OCI-LY7 (cell line): ENCODE results near the gene HSD3B2. TPM values are rescaled to one million over a fixed set of nuclear protein-coding genes. Genes with fewer than 3 reads are reported as not detected.

Experiments
- BruUV-seq: library from RNA; stranded (reverse); fragments of 400-500 nt; replicated peaks from 2 replicates; lab custom pipeline; 2021; lab: Mats Ljungman, UMichigan
- CTCF ChIA-PET: fragments of 300-600 bp; sonication (Branson Sonifier 250); formaldehyde crosslinking; loops from one replicate; lab custom pipeline; 2022; ENCODE audit warnings: antibody characterized with exemption; ENCODE audit not compliant: unreplicated experiment; lab: Charles Lee
- POLR2A ChIA-PET: fragments of 300-600 bp; sonication (Branson Sonifier 250); formaldehyde crosslinking; loops from one replicate; lab custom pipeline; 2022; ENCODE audit warnings: antibody characterized with exemption; lab: Charles Lee
- DNase-seq: peaks from one replicate; pipeline ENCODE4 v3.0.0-alpha.2; 2015; ENCODE audit warnings: low spot score
- H2AFZ ChIP-seq: fragments of 200-600 bp; sonication (generic), shearing (Covaris generic); 2 replicates; pipeline ENCODE4 v1.6.1; 2014; ENCODE audit warnings: mild to moderate bottlenecking, antibody characterized with exemption, low read length, moderate library complexity
- H3K27ac ChIP-seq: fragments of 200-600 bp; sonication (generic); 2 replicates; pipeline ENCODE4 v1.5.1; 2014; ENCODE audit warnings: mixed run types, low read depth, mild to moderate bottlenecking, moderate library complexity, low read length, inconsistent platforms; ENCODE audit not compliant: poor library complexity, severe bottlenecking
- H3K36me3 ChIP-seq: fragments of 200-600 bp; sonication (generic); 2 replicates; pipeline ENCODE4 v1.6.1; 2014; ENCODE audit warnings: mild to moderate bottlenecking, antibody characterized with exemption, low read length, moderate library complexity, mixed read lengths; ENCODE audit not compliant: insufficient read depth
- H3K4me1 ChIP-seq: fragments of 200-600 bp; sonication (generic); 2 replicates; pipeline ENCODE4 v1.5.1; 2014; ENCODE audit warnings: mild to moderate bottlenecking, low read length; ENCODE audit not compliant: insufficient read depth, poor library complexity, severe bottlenecking
- H3K4me2 ChIP-seq: fragments of 200-600 bp; sonication (generic); 2 replicates; pipeline ENCODE4 v1.6.1; 2014; ENCODE audit warnings: mild to moderate bottlenecking, low read length
- H3K4me3 ChIP-seq: fragments of 200-600 bp; sonication (generic); 2 replicates; pipeline ENCODE4 v1.5.1; 2014; ENCODE audit warnings: mild to moderate bottlenecking, low read depth, low read length; ENCODE audit not compliant: poor library complexity, severe bottlenecking
- H3K79me2 ChIP-seq: fragments of 200-600 bp; sonication (generic); 2 replicates; pipeline ENCODE4 v1.6.1; 2016; ENCODE audit warnings: low read depth, mild to moderate bottlenecking, low read length, moderate library complexity, mixed read lengths; ENCODE audit not compliant: insufficient read depth
- H3K9me2 ChIP-seq: fragments of 200-600 bp; sonication (generic); 2 replicates; pipeline ENCODE4 v1.6.1; 2016; ENCODE audit warnings: mild to moderate bottlenecking, low read length, mixed read lengths; ENCODE audit not compliant: insufficient read depth
- H3K9me3 ChIP-seq: fragments of 200-600 bp; sonication (generic); 2 replicates; pipeline ENCODE4 v1.6.1; 2014; ENCODE audit warnings: mild to moderate bottlenecking, mixed run types, low read length, mixed read lengths
- H4K20me1 ChIP-seq: fragments of 200-600 bp; sonication (generic); 2 replicates; pipeline ENCODE4 v1.6.1; 2014; ENCODE audit warnings: mild to moderate bottlenecking, antibody characterized with exemption, low read length, moderate library complexity, mixed read lengths; ENCODE audit not compliant: insufficient read depth
- CTCF ChIP-seq: fragments of 200-600 bp; sonication (generic); conservative IDR thresholded peaks from 2 replicates; pipeline ENCODE4 v1.5.1; 2014; ENCODE audit warnings: mild to moderate bottlenecking, antibody characterized with exemption, low read length, moderate library complexity, mixed read lengths
- EZH2phosphoT487 ChIP-seq: fragments of 200-600 bp; sonication (generic); IDR thresholded peaks from 2 replicates; pipeline ENCODE4 v1.6.1; 2018; ENCODE audit warnings: low read depth, borderline replicate concordance, mild to moderate bottlenecking, mixed run types, antibody characterized with exemption, low read length, moderate library complexity, mixed read lengths
- intact Hi-C: fragments of 100-400 bp; cut with micrococcal nuclease; formaldehyde crosslinking; loops from one replicate; pipeline ENCODE4 v1.10.0; 2022; ENCODE audit not compliant: unreplicated experiment
- total RNA-seq, 2 experiments: library from RNA; depleted of rRNA in 1 of 2; stranded (reverse); fragments of >200 nt in 1 of 2; shearing (Covaris generic) in 1 of 2; gene quantifications; 2 replicates each; pipeline ENCODE4 v1.2.3, GENCODE V29; 2014 to 2022

HSD3B2 gene
- total RNA-seq, 2 experiments from 2014 or later = not detected

- CTCF ChIA-PET = no interaction called here
- Histone ChIP-seq H3K79me2 (no peaks in the 10 kb centered on the region), H3K4me3 (no peak overlapping the region), H3K36me3 (no peaks in the 10 kb centered on the region), H3K4me1 (no peaks in the 10 kb centered on the region), H3K27ac (no peak overlapping the region), H3K9me3 (no peaks in the 10 kb centered on the region), H2AFZ (no peak overlapping the region), H4K20me1 (no peaks in the 10 kb centered on the region), H3K9me2 (no peaks in the 10 kb centered on the region), H3K4me2 (no peak overlapping the region)
- DNase-seq = no peak
- POLR2A ChIA-PET = interaction anchor here (0.6 kb wide), 1 partner anchor 1930 kb away, joined by 3 read pairs; no protein-coding TSS in a partner anchor
- TF ChIP-seq CTCF = no peak
- TF ChIP-seq EZH2phosphoT487 = no peak
- intact Hi-C loops = no loop called here
- BruUV-seq = no TSS peak
Observed at GRCh38 chr1:119449971-119450370, 35.0 kb downstream of the HSD3B2 start.

DNA sequence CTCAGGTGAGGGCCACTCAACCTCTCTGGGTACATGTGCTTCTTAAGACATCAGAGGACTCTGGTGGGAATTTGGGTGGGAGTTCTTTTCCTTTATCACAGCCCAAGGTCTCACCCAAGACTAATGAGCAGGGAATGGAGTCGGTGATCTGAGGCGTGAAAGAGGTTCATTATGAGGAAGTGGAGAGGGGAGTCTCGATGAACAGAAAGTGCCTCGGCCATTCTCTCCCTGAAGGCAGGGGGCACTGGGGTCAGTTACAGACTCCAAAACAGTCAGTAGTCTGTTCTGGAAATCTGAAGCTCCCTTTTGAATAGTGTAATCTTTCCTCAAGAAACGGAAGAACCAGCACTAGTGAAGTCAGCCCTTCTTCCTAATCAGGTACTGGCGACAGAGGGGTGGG, 36.2 kb downstream of the HSD3B2 start:
- Histone ChIP-seq H3K9me3 (no peaks in the 10 kb centered on the region), H3K4me1 (no peaks in the 10 kb centered on the region), H3K79me2 (no peaks in the 10 kb centered on the region), H2AFZ (no peak overlapping the region), H3K9me2 (no peaks in the 10 kb centered on the region), H3K27ac (no peak overlapping the region), H4K20me1 (no peaks in the 10 kb centered on the region), H3K4me2 (no peak overlapping the region), H3K36me3 (no peaks in the 10 kb centered on the region), H3K4me3 (no peak overlapping the region)
- no peak for DNase-seq
- CTCF ChIA-PET = no interaction called here
- intact Hi-C loops = no loop called here
- POLR2A ChIA-PET = interaction anchor here (0.7 kb wide), 1 partner anchor 13 kb away, joined by 3 read pairs; no protein-coding TSS in a partner anchor
- TF ChIP-seq EZH2phosphoT487 (no peak), CTCF (no peak)
- no TSS peak for BruUV-seq

DNA sequence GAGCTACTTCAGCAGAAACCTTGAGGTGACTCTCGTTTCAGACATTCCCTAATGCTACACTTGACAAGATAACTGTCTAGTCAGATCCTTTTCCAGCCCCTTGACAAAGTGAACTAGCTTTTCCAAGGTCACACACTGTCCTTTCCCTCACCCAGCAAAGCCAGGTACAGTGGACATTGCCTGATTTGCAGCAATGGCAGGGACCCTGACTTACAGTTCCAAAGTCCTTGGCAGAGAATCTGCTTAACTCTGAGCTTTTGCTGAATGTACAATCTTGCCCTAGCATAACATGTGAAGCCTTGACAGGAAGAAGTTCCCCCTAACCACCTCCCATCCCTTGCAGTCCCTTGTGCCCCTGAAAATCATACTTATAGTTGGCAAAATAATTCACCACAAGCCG, 37.1 kb downstream of the HSD3B2 start:
- Histone ChIP-seq H3K4me2 (no peak overlapping the region), H3K27ac (no peak overlapping the region), H4K20me1 (no peaks in the 10 kb centered on the region), H3K9me3 (no peaks in the 10 kb centered on the region), H2AFZ (no peak overlapping the region), H3K4me1 (no peaks in the 10 kb centered on the region), H3K9me2 (no peaks in the 10 kb centered on the region), H3K36me3 (no peaks in the 10 kb centered on the region), H3K79me2 (no peaks in the 10 kb centered on the region), H3K4me3 (no peak overlapping the region)
- DNase-seq = no peak
- ChIA-PET CTCF (no interaction called here), POLR2A (no interaction called here)
- TF ChIP-seq EZH2phosphoT487 (no peak), CTCF (no peak)
- no TSS peak for BruUV-seq
- intact Hi-C loops = no loop called here
